ENCODE results near the gene HDAC4. TPM values are rescaled to one million over a fixed set of nuclear protein-coding genes. Genes with fewer than 3 reads are reported as not detected.

Gene HDAC4
- total and polyA plus RNA-seq, 9 of the 15 experiments (the other 6 are each of a cell fraction or from before 2014, with no cell fraction given), result 0.11 to 20.2 (median 4.0) TPM

DNA sequence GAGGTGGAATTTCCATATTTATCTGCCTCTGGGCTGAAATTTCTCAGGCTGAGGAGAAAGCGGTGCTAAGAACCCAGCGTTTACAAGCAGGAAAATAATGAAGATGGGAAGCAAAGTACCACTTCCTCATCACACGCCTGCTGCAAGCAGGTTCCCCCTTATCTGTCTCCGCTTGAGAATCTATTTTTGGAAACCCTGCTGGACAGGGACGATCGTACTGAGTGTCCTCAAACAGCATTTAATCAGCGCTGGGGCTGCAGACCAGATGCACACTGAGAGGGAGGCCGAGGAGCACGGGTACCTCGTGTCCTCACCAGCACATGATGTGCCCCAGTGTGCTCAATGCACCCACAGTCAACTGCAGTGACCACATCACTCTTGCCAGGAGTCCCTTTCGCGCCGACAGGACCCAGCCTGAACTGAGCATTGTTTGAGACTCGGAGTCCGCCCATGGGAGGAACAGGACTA lies 160.4 kb downstream of the HDAC4 start (continued):
- TF ChIP-seq, protein P1, sequence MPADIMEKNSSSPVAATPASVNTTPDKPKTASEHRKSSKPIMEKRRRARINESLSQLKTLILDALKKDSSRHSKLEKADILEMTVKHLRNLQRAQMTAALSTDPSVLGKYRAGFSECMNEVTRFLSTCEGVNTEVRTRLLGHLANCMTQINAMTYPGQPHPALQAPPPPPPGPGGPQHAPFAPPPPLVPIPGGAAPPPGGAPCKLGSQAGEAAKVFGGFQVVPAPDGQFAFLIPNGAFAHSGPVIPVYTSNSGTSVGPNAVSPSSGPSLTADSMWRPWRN (IDR thresholded peaks at IDR 0.05; ENCODE audit: low read depth), result no peak
- no peak for TF ChIP-seq CBFA2T2 (conservative IDR thresholded peaks at IDR 0.05)
- TF ChIP-seq NEUROD1 (IDR thresholded peaks at IDR 0.05; ENCODE audit: borderline replicate concordance, low read depth, low read length, partially characterized antibody), result no peak
- TF ChIP-seq ZZZ3 (IDR thresholded peaks at IDR 0.05), result no peak
- TF ChIP-seq BACH1 (tag; IDR thresholded peaks at IDR 0.05), result no peak
- no peak for TF ChIP-seq ZFP1 (CRISPR knock-in tag; IDR thresholded peaks at IDR 0.05)
- TF ChIP-seq MCM5 (IDR thresholded peaks at IDR 0.05; ENCODE audit: low read depth), result no peak
- no peak for TF ChIP-seq BMI1 (IDR thresholded peaks at IDR 0.05; ENCODE audit: low read length)
- TF ChIP-seq SPI1 (IDR thresholded peaks at IDR 0.05; ENCODE audit: borderline replicate concordance, low read depth, low read length), result peak; percentile 80; the same call in 1 of the 2 replicates
- TF ChIP-seq SMAD2 (IDR thresholded peaks at IDR 0.05; ENCODE audit: low read depth, low read length), result no peak
- no peak for TF ChIP-seq SAP30 (IDR thresholded peaks at IDR 0.05; ENCODE audit: borderline replicate concordance, insufficient read depth, low read depth, low read length, poor library complexity, severe bottlenecking)
- TF ChIP-seq ZNF57 (CRISPR knock-in tag; IDR thresholded peaks at IDR 0.05), result no peak
- TF ChIP-seq MXI1 (IDR thresholded peaks at IDR 0.05; ENCODE audit: low read depth, low read length), result no peak
- TF ChIP-seq NRF1 (conservative IDR thresholded peaks at IDR 0.05 in 1 of 2, IDR thresholded peaks at IDR 0.05 in 1 of 2), result no peak
- TF ChIP-seq CREM (IDR thresholded peaks at IDR 0.05; ENCODE audit: low read depth), result no peak
- TF ChIP-seq KAT2B (IDR thresholded peaks at IDR 0.05; ENCODE audit: low read depth, low read length), result no peak
- no peak for TF ChIP-seq KLF6 (CRISPR knock-in tag; IDR thresholded peaks at IDR 0.05; ENCODE audit: borderline replicate concordance)
- TF ChIP-seq, protein P2, sequence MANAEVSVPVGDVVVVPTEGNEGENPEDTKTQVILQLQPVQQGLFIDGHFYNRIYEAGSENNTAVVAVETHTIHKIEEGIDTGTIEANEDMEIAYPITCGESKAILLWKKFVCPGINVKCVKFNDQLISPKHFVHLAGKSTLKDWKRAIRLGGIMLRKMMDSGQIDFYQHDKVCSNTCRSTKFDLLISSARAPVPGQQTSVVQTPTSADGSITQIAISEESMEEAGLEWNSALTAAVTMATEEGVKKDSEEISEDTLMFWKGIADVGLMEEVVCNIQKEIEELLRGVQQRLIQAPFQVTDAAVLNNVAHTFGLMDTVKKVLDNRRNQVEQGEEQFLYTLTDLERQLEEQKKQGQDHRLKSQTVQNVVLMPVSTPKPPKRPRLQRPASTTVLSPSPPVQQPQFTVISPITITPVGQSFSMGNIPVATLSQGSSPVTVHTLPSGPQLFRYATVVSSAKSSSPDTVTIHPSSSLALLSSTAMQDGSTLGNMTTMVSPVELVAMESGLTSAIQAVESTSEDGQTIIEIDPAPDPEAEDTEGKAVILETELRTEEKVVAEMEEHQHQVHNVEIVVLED (CRISPR knock-in tag; IDR thresholded peaks at IDR 0.05), result no peak
- peak; percentile 69; the same call in 1 of the 2 replicates for TF ChIP-seq ZEB2 (IDR thresholded peaks at IDR 0.05)
- no peak for TF ChIP-seq GATAD2B (IDR thresholded peaks at IDR 0.05; ENCODE audit: borderline replicate concordance)
- TF ChIP-seq, protein P3, sequence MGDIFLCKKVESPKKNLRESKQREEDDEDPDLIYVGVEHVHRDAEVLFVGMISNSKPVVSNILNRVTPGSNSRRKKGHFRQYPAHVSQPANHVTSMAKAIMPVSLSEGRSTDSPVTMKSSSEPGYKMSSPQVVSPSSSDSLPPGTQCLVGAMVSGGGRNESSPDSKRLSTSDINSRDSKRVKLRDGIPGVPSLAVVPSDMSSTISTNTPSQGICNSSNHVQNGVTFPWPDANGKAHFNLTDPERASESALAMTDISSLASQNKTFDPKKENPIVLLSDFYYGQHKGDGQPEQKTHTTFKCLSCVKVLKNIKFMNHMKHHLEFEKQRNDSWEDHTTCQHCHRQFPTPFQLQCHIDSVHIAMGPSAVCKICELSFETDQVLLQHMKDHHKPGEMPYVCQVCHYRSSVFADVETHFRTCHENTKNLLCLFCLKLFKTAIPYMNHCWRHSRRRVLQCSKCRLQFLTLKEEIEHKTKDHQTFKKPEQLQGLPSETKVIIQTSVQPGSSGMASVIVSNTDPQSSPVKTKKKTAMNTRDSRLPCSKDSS (IDR thresholded peaks at IDR 0.05; ENCODE audit: low read depth, partially characterized antibody), result no peak
- TF ChIP-seq, protein P4, sequence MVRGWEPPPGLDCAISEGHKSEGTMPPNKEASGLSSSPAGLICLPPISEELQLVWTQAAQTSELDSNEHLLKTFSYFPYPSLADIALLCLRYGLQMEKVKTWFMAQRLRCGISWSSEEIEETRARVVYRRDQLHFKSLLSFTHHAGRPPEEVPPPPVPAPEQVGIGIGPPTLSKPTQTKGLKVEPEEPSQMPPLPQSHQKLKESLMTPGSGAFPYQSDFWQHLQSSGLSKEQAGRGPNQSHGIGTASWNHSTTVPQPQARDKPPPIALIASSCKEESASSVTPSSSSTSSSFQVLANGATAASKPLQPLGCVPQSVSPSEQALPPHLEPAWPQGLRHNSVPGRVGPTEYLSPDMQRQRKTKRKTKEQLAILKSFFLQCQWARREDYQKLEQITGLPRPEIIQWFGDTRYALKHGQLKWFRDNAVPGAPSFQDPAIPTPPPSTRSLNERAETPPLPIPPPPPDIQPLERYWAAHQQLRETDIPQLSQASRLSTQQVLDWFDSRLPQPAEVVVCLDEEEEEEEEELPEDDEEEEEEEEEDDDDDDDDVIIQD (CRISPR knock-in tag; IDR thresholded peaks at IDR 0.05), result no peak
- peak; percentile 98 for TF ChIP-seq MEF2D (tag; conservative IDR thresholded peaks at IDR 0.05; ENCODE audit: low read depth)
- 0 out of 2 replicates have a peak, but pooled peaks have one; percentile 27 for TF ChIP-seq CXXC5 (CRISPR knock-in tag; IDR thresholded peaks at IDR 0.05)
- no peak for TF ChIP-seq ZBTB7A (IDR thresholded peaks at IDR 0.05; ENCODE audit: borderline replicate concordance, control insufficient read depth, low read depth, low read length)
- no peak for TF ChIP-seq LARP7 (IDR thresholded peaks at IDR 0.05)
- no peak for TF ChIP-seq HDAC8 (tag; IDR thresholded peaks at IDR 0.05)
